Small intestine (tissue), 7 donors: ENCODE data around the gene ACSL3. TPM values are rescaled to one million over a fixed set of nuclear protein-coding genes. Genes with fewer than 3 reads are reported as not detected.

Experiments used
- DNase-seq, 2 donors: peaks; one replicate each; pipeline versions ENCODE4 v3.0.0 to v3.0.0-alpha.2; 2013
- FAIRE-seq: peaks from 2 replicates; lab custom pipeline; 2012; peaks lifted over from hg19 to GRCh38; lab: Jason Lieb, UNC
- H3K27ac ChIP-seq, 3 donors: one replicate each; pipeline ENCODE4 v1.5.1; 2013; ENCODE audit warnings: low read length in 2 of 3, mild to moderate bottlenecking in 2 of 3, control low read depth in 1 of 3, inconsistent platforms in 1 of 3, low read depth in 1 of 3, moderate library complexity in 1 of 3
- H3K27me3 ChIP-seq, 3 donors: one replicate each; pipeline ENCODE4 v1.6.1; 2013; ENCODE audit warnings: low read length in 3 of 3, inconsistent platforms in 1 of 3; ENCODE audit not compliant: control insufficient read depth in 3 of 3, insufficient read depth in 3 of 3
- H3K36me3 ChIP-seq, 3 donors: one replicate each; pipeline ENCODE4 v1.6.1; 2013; ENCODE audit warnings: low read length in 3 of 3, inconsistent platforms in 1 of 3, low read depth in 1 of 3, mild to moderate bottlenecking in 1 of 3, moderate library complexity in 1 of 3; ENCODE audit not compliant: control insufficient read depth in 3 of 3, insufficient read depth in 2 of 3
- H3K4me1 ChIP-seq, 3 donors: one replicate each; pipeline ENCODE4 v1.6.1; 2013; ENCODE audit warnings: low read length in 2 of 3, inconsistent platforms in 1 of 3, low read depth in 1 of 3, mild to moderate bottlenecking in 1 of 3, moderate library complexity in 1 of 3; ENCODE audit not compliant: control insufficient read depth in 3 of 3, insufficient read depth in 2 of 3
- H3K4me3 ChIP-seq, 3 donors: one replicate each; pipeline ENCODE4 v1.5.1; 2013; ENCODE audit warnings: low read length in 3 of 3, control low read depth in 1 of 3, inconsistent platforms in 1 of 3, low read depth in 1 of 3, mild to moderate bottlenecking in 1 of 3, moderate library complexity in 1 of 3
- H3K9me3 ChIP-seq, 2 donors: one replicate each; pipeline ENCODE4 v1.6.1; 2013; ENCODE audit warnings: low read depth in 1 of 2, low read length in 1 of 2; ENCODE audit not compliant: control insufficient read depth in 2 of 2, insufficient read depth in 1 of 2
- WGBS, 3 donors: extraction: QIAGEN DNeasy Blood & Tissue Kit; methylation state at CpG; one replicate each; pipeline ENCODE4 v1.1.7; 2013; 5-methylcytosine and 5-hydroxymethylcytosine counted together
- polyA plus RNA-seq, 4 donors: library from polyadenylated mRNA; stranded (reverse) in 3 of 4; unstranded in 1 of 4; fragments of 200-250 nt in 3 of 4; fragments of 120-200 nt in 1 of 4; gene quantifications; one replicate each; pipeline versions ENCODE4 v1.2.1 to v1.2.3, GENCODE V29; 2013
- donor health status: healthy with polysubstance abuse.
- donor health status: control.
- donor health status: control.
- donor health status: Bipolar disorder and iron deficiency.
- donor health status: healthy.

ACSL3 gene
- polyA plus RNA-seq, 4 donors: 6.0 to 34.0 (median 21.2) TPM

DNA sequence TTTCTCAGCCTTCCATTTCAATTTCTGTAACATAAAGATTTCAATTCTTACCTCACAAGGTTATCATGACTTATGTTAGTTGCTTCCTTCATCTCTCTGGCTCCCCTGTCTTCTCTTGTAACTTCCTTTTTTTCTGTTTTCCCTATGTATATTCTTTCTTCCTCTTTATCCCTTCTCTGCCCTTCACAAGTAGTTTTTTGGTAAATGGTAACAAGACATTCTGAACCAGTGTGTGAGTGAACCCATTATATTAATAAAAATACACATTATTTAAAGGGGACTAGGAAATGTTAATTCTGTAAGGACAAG, 8.4 kb downstream of the ACSL3 start:
- H3K4me1 ChIP-seq: peaks cover 2 to 9% (median 3%) of the 10 kb centered on the region in 3 donors
- FAIRE-seq (no peak), DNase-seq (no peak)
- H3K4me3 ChIP-seq: no peak overlapping the region
- H3K9me3 ChIP-seq: peaks cover 0 to 2% of the 10 kb centered on the region in 2 donors
- H3K27ac ChIP-seq: no peak overlapping the region
- H3K36me3 ChIP-seq: no peaks in the 10 kb centered on the region
- H3K27me3 ChIP-seq: no peaks in the 10 kb centered on the region

DNA sequence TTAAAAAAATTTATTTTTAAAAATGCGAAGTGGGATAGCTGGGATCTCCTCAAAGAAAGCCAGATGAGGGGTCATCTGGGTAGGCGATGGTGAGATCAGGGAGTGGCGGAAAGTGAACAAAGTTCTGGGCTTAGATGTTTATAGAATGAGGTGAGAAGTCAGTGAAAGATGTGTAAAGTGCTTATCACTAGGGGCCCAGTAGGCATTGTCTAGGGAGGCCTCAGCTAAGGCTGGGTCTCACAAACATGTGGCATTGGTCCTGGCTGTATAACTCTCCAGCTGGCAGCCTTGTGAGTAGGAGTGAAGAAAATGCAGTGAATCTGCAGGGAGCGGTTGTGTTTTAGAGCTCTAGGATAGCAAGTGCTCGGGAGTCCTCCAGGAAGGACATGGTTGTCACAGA, 10.5 kb downstream of the ACSL3 start:
- no peak overlapping the region for H3K4me3 ChIP-seq
- 89 to 95% (median 92%) methylated on average over 5 of the region's 5 CpGs for WGBS, 3 donors
- no peak for DNase-seq
- peaks cover 0 to 2% of the 10 kb centered on the region in 2 donors for H3K9me3 ChIP-seq
- H3K27me3 ChIP-seq: no peaks in the 10 kb centered on the region
- peaks cover 0 to 9% (median 3%) of the 10 kb centered on the region in 3 donors for H3K4me1 ChIP-seq
- no peak overlapping the region for H3K27ac ChIP-seq
- FAIRE-seq: no peak
- H3K36me3 ChIP-seq: no peaks in the 10 kb centered on the region

DNA sequence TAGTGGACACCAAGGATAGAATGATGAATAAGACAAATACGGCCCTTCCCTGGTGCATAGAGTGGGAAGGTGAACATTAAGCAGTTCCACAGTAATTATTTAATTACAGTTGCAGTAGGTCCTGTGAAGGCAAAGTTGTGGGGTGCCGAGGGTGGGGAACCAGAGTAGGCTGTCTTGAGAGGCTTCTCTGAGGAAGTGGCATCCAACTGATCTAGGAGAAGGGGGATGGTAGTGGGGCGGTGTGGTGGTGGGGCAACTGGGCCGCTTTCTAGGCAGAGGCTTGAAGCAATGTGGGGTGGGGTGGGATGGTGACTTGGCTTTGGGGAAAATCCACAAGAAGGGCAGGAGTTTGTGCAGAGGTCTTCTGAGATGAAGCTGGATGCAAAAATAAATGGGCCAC, 11.7 kb downstream of the ACSL3 start:
- WGBS, 3 donors: 89 to 95% (median 90%) methylated on average over 4 of the region's 4 CpGs
- Histone ChIP-seq H3K36me3 (no peaks in the 10 kb centered on the region), H3K4me1 (peaks cover 0 to 9% (median 3%) of the 10 kb centered on the region in 3 donors), H3K27ac (no peak overlapping the region), H3K27me3 (no peaks in the 10 kb centered on the region), H3K4me3 (no peak overlapping the region), H3K9me3 (peaks cover 0 to 2% of the 10 kb centered on the region in 2 donors)
- DNase-seq: no peak
- no peak for FAIRE-seq

DNA sequence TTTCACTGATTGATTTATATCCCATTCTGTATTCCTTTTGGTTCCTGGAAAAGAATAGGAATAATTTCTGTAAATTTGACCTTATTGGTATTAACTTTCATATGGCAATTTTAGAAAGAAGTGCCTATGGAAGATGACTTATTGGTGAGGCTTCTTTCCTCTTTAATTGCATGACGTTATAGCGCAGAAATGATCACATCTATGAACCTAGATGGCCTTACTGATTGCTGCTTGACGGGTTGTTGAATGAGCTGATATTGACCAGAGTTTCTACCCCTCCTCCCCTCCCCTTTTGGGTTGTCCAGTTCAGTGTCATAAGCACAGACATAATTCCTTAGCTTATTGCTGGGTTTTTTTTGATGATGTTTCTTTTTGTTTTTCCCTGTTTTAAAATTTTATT, 14.6 kb downstream of the ACSL3 start:
- Histone ChIP-seq H3K9me3 (peaks cover 0 to 2% of the 10 kb centered on the region in 2 donors), H3K4me3 (no peak overlapping the region), H3K27ac (no peak overlapping the region), H3K4me1 (peaks cover 0 to 3% (median 2%) of the 10 kb centered on the region in 3 donors), H3K36me3 (no peaks in the 10 kb centered on the region), H3K27me3 (no peaks in the 10 kb centered on the region)
- FAIRE-seq (no peak), DNase-seq (no peak)
- 82 to 92% (median 86%) methylated on average over 3 of the region's 3 CpGs for WGBS, 3 donors

DNA sequence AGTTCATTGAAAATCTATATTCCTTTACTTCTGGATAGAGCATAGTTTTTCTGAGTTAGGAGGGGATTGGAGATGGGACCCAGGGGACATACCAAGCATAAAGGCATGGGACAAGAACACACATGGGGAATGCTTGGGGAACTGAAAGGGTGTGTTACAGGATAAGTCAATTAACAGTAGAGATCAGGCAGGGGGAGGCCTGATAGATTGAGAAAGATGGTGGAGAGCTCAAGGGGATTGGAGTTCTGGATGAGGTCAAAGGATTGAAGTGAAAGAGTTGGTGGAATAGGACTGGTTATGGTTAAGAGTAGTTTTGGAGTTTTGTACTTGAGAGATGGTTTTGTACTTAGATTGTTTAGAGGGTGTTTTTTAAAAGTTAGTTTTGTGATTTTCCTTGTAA, 16.1 kb downstream of the ACSL3 start:
- FAIRE-seq (no peak), DNase-seq (no peak)
- no peaks in the 10 kb centered on the region for H3K9me3 ChIP-seq
- H3K27ac ChIP-seq: no peak overlapping the region
- no peak overlapping the region for H3K4me3 ChIP-seq
- H3K36me3 ChIP-seq: no peaks in the 10 kb centered on the region
- H3K4me1 ChIP-seq: peaks cover 0 to 2% (median 0%) of the 10 kb centered on the region in 3 donors
- no peaks in the 10 kb centered on the region for H3K27me3 ChIP-seq

DNA sequence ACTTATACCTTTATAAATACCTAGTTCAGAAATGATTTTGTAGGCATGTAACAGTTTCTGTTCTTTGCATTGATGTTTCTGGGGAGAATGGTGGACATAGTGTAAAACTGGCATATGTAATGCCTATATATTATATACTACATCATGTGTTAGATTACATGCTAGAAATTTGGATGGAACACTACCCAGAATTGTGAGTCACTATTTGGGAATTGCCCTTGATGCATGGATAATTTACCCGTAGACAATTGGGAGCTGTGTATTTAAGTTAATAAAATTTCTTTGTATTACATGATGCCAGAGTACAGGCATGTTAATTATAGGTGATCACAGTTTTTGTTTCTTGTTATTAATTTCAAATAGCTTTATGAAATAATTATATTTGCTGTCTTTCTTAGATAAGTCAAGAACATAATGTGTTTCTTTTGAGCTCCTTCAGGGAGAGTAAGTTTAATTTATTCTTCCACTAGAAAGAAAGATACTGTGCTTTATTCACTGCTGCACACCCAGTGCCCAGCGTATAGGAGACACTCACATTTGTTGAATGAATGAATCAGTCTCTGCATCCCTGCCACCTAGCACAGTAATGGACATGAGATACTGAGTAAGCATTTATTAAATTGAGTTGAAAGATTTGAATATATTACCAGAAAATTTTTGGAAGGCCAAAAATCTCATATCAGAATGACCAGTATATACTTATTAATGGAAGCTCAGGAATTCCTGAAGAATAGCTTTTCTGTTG, 16.9 kb downstream of the ACSL3 start:
- Histone ChIP-seq H3K27ac (no peak overlapping the region), H3K36me3 (no peaks in the 10 kb centered on the region), H3K9me3 (peaks cover 0 to 2% of the 10 kb centered on the region in 2 donors), H3K27me3 (no peaks in the 10 kb centered on the region), H3K4me3 (no peak overlapping the region), H3K4me1 (peaks cover 0 to 2% (median 0%) of the 10 kb centered on the region in 3 donors)
- FAIRE-seq: no peak
- no peak for DNase-seq
- WGBS, 3 donors: 80 to 90% (median 87%) methylated on average over 2 of the region's 2 CpGs

DNA sequence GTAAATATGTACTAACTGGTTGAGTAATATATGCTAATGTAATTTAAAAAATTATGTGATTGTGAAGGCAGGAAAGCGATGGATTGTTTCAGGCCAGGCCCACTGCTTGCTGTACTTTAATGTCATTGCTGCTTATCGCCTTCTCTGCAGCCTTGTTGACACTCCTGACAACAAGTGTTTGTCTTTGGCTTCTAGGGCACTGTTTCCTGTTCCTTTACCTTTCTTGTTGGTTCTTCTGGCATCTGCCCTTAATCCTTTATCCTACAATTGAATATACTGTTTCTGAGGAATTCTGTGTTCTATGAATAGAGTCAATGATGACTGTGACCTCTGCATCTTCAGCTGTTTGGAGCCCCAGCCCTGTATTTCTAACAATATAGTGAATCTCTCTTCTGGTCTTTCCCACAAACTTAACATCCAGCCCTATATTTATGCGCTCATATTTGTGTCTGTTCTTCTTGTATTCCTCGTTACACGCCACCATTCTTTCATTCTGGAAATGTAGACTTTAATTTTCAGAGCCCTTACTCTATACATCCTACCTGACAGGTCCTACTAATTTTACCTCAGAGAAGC, 17.6 kb downstream of the ACSL3 start:
- peaks cover 0 to 2% (median 0%) of the 10 kb centered on the region in 3 donors for H3K4me1 ChIP-seq
- H3K36me3 ChIP-seq: no peaks in the 10 kb centered on the region
- H3K27ac ChIP-seq: no peak overlapping the region
- H3K9me3 ChIP-seq: peaks cover 0 to 2% of the 10 kb centered on the region in 2 donors
- FAIRE-seq: no peak
- WGBS, 3 donors: 84 to 95% (median 88%) methylated on average over 5 of the region's 5 CpGs
- H3K27me3 ChIP-seq: no peaks in the 10 kb centered on the region
- no peak overlapping the region for H3K4me3 ChIP-seq
- no peak for DNase-seq

DNA sequence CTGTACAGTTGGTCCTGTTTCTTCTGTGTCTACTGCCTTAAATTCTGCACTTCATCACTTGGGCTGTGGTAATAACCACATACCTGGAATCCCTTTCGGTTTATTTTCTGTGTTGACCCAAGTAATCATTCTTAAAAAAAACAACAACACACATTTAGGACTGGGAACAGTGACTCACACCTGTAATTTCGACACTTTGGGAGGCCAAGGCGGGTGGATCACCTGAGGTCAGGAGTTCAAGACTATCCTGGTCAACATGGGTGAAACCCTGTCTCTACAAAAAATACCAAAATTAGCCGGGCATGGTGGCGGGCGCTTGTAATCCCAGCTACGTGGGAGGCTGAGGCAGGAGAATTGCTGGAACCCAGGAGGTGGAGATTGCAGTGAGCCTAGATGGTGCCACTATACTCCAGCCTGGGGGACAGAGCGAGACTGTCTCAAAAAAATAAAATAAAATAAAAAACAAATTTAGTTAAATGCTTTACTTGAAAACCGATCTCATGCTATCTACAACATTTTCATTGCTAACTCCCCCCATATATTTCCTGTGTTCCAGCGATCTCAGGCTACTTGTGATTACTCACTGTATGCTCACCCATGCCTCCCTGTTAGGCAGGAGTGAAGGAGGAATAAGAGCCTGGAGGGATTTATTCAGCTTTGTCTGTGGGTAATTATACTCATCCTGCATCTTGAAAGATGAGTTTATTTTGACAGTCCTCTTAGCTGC, 18.2 kb downstream of the ACSL3 start:
- Histone ChIP-seq H3K27me3 (no peaks in the 10 kb centered on the region), H3K4me1 (peaks cover 0 to 2% (median 0%) of the 10 kb centered on the region in 3 donors), H3K27ac (no peak overlapping the region), H3K36me3 (no peaks in the 10 kb centered on the region), H3K4me3 (no peak overlapping the region), H3K9me3 (peaks cover 0 to 2% of the 10 kb centered on the region in 2 donors)
- DNase-seq (no peak), FAIRE-seq (no peak)
- 83 to 89% (median 85%) methylated on average over 10 of the region's 10 CpGs for WGBS, 3 donors
